ENCODE measurements around the gene ARID1A.

DNA sequence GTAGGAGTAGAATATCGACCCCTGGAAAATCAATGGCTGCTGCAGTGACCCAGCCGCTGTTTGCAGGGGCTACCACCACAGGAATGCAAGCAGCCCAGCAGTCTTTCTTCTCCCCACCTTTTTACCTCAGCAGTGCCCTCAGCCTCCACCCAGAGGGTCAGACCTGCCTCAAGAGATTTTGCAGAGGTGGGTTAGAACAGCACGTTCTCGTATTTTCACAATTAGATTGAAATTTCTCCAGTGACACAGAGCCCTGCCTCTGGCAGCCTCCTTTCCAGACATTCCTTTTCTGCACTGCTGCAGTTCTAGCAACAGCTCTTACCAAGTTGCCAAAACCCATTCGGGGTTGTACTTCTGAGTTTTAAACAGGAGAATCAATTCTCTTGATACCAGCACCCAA lies 53.6 kb downstream of the ARID1A start:
- TF ChIP-seq, protein P1, sequence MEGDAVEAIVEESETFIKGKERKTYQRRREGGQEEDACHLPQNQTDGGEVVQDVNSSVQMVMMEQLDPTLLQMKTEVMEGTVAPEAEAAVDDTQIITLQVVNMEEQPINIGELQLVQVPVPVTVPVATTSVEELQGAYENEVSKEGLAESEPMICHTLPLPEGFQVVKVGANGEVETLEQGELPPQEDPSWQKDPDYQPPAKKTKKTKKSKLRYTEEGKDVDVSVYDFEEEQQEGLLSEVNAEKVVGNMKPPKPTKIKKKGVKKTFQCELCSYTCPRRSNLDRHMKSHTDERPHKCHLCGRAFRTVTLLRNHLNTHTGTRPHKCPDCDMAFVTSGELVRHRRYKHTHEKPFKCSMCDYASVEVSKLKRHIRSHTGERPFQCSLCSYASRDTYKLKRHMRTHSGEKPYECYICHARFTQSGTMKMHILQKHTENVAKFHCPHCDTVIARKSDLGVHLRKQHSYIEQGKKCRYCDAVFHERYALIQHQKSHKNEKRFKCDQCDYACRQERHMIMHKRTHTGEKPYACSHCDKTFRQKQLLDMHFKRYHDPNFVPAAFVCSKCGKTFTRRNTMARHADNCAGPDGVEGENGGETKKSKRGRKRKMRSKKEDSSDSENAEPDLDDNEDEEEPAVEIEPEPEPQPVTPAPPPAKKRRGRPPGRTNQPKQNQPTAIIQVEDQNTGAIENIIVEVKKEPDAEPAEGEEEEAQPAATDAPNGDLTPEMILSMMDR (IDR thresholded peaks at IDR 0.05): no peak
- no peak for TF ChIP-seq POLR2A (IDR thresholded peaks at IDR 0.05)
